ENCODE data around the gene GRIN1.

The GRIN1 gene

DNA sequence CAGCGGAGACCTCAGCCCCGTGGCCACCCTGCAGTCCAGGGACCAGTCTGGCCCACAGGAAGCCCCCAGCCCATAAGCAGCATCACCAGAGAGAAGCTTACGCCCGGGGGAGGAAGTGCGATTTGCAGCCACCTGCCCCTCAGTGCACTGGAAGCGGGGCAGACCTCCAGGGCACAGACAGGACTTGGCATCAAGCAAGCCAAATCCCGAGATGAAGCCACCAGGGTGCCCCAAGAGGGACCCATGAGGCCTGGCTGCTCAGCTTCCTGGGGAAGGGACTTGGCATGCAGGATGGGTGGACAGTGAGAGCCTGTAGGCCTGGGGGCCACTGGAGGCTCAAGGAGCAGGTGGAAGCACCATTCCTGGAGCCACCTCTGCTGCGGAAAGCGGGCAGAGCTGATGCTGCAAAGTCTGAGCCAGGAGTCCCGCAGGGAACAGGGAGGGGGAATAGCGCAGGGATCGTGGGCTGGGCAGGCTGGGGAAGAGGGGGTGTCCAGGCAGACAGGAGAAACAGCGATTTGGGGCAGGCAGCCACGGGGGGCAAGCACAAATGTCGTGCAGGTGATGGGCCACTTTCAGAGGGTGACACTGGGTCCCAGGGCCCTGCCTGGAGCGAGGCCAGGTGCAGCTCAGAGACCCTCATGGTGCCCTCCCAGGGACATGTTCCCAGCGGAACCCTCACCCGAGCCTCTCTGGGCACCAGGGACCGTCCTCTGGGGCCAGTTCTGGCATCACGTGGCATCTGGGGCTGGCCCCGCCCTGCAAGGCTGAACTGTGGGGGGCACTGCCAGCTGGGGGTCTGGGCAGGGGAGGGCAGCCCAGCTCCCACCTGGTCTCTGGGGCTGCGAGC, 27.7 kb downstream of the GRIN1 start:
- DNase-seq = no peak

DNA sequence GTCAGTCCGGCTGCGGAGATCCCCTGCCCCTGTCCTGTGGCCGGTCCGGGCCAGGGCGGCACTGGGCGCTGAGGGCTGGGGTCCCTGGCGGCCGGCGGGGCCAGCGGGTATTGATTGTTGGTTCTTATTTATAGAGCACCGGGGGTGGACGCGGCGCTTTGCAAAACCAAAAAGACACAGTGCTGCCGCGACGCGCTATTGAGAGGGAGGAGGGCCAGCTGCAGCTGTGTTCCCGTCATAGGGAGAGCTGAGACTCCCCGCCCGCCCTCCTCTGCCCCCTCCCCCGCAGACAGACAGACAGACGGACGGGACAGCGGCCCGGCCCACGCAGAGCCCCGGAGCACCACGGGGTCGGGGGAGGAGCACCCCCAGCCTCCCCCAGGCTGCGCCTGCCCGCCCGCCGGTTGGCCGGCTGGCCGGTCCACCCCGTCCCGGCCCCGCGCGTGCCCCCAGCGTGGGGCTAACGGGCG, 28.4 kb downstream of the GRIN1 start:
- no peak for DNase-seq

DNA sequence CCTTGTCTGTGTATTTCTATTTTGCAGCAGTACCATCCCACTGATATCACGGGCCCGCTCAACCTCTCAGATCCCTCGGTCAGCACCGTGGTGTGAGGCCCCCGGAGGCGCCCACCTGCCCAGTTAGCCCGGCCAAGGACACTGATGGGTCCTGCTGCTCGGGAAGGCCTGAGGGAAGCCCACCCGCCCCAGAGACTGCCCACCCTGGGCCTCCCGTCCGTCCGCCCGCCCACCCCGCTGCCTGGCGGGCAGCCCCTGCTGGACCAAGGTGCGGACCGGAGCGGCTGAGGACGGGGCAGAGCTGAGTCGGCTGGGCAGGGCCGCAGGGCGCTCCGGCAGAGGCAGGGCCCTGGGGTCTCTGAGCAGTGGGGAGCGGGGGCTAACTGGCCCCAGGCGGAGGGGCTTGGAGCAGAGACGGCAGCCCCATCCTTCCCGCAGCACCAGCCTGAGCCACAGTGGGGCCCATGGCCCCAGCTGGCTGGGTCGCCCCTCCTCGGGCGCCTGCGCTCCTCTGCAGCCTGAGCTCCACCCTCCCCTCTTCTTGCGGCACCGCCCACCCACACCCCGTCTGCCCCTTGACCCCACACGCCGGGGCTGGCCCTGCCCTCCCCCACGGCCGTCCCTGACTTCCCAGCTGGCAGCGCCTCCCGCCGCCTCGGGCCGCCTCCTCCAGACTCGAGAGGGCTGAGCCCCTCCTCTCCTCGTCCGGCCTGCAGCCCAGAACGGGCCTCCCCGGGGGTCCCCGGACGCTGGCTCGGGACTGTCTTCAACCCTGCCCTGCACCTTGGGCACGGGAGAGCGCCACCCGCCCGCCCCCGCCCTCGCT, 29.0 kb downstream of the GRIN1 start:
- DNase-seq = no peak

DNA sequence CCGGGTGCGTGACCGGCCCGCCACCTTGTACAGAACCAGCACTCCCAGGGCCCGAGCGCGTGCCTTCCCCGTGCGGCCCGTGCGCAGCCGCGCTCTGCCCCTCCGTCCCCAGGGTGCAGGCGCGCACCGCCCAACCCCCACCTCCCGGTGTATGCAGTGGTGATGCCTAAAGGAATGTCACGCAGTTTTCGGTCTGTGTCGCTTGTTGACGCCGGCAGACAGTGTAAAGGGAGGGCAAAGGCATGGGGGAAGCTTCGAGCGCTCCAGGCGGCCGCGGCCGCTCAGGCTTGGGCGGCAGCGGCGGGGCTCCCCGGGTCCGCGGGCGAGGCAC, 29.6 kb downstream of the GRIN1 start:
- no peak for DNase-seq

DNA sequence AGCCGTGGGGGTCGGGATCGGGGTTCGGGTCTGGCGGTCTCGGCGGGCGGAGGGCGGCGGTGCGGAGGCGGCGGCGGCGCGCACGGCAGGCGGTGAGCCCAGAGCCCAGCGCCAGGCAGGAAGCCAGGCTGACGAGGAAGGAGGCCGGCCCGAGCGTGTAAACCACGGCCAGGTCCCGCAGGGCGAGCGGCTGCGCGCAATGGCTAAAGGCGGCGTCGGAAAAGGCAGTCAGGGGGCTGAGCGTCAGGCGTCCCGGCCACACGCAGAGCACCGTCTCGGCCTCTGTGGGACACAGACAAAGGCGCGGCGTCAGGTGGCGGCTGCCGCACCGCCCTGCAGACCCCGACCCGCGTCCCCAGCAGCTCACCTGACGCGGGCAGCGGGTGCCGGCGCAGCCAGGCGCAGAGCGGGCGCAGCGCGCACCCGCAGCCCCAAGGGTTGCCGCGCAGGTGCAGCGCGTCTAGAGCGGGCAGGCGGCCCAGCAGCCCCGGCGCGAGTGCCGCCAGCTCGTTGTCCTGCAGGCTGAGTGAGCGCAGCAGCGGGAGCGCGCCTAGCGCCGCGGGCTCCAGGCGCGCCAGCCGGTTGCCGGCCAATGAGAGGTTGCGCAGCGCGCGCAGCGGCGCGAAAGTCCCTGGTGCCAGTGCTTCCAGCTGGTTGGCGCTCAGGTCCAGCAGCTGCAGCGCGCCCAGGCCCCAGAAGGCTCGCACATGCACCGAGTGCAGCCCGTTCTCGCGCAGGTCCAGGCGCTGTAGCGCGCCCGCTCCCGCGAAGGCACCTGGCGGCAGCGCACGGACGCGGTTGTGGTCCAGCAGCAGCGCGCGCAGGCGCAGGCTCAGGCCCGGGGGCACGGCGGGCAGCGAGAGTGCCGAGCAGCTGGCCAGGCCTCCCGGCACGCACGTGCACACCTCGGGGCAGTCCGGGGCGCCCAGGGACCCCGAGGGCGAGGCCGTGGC, 30.2 kb downstream of the GRIN1 start:
- peak; percentile 9 for DNase-seq

DNA sequence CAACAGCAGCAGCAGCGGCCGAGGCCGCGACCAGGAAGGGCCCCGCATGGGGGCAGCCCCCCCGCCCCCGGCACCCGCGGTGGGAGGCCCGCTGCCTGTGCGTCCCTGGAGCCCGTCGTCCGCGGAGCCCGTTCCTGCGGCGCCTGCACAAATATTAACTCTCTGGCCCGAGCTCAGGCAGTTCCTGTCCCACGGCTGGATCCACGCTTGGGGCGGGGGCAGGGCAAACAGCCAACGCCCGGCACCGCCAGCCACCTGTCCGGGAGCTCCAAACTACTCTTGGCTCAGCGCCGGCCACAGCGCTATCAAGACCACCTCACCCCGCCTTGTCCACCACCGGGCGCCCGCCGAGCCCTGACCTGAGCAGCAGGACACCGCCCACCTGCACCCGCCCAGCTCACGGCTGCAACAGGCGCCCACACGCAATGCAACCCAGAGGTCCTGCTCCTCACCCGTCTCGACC, 31.0 kb downstream of the GRIN1 start, which contains the start of gene LRRC26:
LRRC26 (minus strand) TSS at position 156 of the 463 bp plus-strand sequence; CDS start at position 48, 108 bp downstream.
- no peak for DNase-seq

DNA sequence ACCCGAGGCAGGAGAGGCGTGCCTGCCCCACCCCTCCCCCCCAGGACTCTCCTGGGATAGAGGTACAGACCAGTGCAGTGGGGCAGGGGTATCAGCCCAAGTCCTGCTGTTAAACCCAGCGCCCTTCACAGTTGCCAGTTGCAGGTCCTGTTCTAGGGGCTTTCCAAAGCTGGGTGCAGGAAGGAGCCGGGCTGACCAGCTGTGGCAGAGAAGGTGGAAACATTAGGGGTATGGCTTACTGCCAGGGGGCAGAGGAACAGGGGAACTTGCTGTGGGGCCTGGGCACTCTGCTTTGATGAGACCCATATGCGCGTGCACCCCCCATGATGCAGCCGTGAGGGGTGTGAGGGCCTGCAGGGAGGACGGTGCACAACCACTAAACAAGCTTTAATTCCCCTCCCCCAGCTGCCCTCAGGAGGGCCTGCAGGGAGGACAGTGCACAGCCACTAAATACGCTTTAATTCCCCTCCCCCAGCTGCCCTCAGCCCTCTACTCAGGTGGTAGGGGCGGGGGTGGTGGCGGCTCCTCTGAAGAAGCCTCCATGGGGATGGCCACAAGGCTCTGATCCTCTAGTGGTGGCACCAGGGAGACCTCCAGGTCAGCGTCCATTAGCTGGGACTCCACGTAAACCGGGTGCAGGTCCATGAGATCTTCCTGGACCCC, 31.7 kb downstream of the GRIN1 start:
- DNase-seq = no peak

DNA sequence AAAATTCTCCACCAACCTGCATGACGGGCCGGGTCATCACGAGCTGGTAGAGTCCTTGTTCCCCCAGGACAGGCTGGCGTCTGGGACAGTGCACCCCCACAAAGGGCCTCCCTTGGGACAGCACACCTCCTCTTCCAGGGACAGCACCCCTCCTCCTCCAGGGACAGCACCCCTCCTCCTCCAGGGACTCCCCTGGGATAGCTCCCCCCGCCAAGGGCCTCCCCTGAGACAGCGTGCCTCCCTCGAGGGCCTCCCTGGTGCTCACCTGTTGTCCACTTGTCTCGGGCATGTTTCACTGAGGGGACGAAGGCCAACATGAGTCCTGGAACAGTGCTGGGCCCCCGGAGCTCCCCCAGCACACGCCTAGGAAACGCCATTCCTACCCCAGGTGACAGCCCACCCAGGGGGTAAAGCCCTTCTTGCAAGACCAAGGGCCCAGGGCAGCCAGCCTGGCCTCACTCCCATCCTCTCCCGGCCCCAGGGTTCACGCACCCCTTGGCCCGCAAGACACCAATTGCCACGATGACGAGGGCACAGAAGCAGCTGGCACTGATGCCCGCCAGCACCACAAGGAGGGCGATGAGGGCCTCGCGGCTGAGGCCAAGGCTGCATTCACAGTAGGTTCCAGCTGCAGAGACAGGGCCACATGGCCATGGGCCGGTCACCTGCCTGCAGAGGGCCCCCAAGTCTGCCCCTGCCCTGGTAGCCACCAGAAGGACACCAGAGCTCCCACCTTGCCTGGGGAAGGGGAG, 32.4 kb downstream of the GRIN1 start:
- DNase-seq = no peak

DNA sequence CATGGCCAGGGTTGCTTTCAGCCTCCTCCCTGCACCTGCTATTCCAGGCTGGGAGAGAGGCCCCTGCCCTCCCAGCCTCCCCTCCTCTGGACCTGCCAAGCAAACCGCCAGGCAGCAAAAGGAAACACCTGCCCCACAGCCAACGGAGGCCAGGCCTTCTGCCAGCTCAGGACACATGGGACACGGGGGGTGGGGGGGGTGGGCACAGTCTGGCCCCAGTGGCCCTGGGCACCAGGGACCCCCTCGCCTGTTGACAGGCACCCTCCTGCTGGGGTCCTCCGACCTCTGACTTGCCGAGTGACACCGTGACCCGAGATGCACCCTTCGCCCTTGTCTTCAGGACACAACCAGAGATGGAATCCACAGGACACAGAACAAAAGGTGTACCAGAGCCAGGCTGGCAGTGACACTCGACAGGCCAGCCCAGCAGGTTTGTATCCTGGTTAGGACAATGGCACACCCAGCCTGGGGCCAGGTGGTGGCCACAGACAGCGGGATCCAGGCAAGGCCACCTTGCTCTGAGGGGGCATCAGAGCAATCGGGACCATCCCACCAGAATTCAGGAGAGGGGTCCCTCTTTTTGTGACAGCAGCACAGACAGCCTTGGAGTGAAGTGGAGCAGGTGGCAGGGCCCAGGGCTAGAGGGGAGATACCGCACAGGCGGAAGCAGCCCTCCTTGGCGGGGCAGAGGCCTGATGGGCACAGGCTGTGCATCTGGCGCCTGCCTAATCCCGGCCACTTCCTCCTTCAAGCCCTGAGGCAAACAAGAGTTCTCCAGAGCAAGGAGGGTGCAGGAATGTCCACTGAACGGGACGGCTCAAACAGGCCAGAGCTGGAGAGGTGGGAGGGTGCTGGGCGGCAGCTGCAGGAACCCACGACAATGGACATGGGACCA, 34.2 kb downstream of the GRIN1 start:
- no peak for DNase-seq

DNA sequence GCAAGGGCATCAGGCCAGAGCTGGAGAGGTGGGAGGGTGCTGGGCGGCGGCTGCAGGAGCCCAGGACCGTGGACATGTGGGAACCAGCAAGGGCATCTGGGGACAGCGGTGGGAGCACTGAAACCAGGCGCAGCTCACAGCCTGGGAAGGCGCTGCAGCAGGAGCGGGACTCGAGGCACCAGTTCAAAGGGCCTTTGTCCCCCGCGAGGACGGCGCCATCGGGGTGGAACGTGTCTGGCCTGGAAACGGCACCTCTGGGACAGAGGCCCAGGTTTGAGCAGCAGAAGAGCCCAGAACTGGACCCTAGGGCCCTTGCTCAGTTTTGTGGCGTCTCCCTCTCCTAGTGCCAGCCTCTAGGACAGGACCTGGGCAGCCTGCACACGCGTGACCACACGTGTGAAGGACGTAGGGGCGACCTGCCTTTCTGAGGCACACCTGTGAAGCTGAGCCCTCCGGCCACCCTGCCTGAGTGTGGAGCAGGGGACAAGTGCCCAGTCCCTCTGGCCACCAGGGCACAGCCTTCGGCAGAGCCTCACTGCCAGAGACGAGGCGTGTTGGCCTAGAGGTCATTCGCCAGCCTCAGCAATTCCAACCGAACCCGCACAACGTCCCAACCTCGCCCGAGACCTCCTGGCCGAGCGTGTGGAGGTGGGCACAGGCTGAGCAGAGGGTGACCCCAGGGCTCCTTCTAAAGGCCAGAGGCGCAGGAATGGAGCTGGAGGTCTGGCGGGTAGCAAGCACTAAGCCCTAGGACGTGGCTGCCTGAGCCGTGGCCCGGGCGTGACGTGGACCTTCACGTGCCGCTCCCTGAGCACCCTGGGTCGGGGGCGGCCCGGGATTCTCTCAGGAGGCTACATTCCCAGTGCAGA, 35.1 kb downstream of the GRIN1 start:
- no peak for DNase-seq

DNA sequence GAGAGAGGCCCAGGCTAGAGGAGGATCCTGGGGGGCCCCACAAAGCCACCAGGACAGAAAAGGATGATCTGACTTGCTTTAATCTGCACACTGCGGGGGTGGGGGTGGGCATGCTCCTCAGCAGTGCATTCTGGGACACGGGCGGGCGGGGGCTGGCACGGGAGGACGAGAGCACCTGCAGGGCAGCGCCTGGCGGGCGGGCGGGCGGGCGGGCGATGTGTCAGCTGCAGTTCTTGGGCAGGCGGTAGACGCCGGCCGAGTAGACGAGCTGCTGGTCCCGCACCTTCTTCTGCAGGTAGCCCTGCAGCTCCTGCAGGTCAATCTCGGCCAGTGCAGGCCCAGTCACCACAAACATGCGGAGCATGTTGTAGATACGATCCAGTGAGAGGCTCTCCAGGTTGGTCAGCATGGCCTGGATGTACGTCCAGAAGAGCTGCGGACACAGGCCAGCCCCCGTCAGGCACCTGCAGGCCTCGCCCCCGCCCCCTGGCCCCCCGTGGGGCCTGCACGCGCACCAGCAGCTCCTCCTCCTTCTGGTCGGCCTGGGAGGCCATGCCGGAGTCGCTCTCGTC, 35.9 kb downstream of the GRIN1 start:
- DNase-seq = no peak

DNA sequence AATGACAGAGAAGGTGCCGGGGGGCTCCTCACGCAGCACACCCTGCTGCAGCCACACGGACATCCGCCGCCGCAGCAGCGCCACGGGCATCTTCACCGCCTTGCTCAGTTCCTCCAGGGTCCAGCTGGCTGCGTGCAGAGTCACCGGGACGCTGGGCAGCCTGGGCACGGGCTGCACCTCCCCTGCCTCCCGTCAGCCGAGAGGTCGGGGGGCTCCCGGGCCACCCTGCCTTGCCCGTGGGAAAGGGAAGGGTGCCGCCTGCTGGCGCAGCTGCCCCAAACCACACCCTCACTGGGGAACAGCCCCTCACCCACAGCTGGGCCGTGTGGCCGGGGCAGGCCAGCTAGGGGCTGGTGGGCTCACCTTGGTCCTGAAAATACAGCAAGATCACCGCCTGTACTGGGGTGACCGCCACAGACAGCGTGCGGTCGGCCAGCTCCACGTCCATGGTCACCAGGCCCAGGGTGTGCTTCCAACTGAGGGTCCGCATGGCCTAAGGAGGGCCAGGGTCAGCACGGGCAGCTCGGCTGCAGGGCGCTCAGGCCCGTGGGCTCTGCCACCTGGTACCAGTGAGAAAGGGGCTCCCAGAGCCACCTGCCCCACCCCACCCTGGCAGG, 36.5 kb downstream of the GRIN1 start:
- DNase-seq = no peak

DNA sequence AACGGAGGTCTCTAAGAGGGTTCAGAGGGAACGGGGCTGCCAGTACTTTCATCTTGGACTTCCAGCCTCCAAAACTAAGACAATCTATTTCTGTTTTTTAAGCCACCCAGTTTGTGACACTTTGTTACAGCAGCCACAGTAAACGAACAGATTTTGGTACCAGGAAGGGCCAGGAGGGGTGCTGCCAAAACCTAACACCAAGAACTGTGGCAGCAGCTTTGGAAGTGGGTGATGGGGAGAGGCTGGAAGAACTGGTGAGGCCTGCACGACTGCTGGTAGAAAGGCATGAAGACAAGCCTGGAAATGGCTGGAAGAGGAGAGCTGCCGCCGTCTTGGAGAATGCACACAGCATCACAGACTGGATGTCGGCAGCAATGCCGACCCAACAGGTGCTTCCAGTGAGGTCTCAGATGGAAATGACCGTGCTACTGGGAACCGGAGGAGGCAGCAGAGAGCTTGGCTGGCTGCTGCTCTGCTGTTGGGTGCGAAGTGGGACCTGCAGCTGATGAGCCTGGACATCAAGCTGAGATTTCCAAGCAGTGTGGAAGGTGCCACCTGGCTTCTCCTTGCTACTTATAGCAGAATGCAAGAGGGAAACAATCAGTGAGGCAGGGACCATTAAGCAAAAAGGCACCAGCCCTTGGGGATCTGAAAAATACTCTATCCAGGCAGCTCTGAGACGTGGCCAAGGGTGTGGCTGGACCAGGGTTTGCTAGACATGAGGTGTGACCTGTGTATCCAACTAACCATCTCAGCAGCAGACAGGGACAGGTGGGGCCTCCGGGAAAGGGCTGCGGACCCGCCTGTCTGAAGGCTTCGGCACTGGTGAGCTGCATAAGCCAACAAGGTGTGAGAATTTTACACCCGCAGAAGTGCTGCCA, 37.6 kb downstream of the GRIN1 start:
- no peak for DNase-seq

DNA sequence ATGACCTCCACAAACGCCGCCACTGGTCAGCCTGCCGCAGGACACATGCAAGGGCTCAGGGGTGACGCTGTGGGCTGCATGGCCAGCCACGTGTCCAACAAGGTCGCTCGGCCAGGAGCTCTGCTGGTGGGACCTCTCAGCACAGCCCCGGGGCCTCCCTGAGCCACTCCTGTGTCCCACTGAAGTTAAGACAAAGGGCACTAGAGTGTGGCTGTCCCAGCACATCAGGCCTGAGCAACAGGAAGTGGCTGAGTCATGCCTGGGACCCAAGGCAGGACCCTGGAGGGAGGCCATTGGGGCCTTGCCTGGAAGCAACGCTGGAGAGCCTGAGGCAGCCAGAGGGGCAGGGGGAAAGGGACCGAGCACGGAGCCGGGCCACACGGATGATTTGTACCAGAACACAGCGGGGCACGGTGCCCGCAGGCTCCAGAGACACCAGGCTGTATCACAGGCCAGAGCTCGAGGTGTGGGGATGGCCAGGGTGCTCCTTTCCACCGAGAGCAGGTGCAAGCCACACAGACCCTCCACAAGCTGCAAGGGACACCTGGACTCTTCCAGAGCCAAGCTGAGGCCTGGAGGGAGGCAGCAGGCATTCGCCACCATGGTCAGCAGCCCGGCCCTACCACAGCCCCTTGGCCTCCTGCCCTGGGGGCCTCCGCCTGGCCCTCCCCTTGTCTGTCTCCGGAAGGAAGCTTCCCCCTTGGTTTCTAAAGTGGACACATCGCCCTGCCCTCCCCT, 39.4 kb downstream of the GRIN1 start:
- no peak for DNase-seq

DNA sequence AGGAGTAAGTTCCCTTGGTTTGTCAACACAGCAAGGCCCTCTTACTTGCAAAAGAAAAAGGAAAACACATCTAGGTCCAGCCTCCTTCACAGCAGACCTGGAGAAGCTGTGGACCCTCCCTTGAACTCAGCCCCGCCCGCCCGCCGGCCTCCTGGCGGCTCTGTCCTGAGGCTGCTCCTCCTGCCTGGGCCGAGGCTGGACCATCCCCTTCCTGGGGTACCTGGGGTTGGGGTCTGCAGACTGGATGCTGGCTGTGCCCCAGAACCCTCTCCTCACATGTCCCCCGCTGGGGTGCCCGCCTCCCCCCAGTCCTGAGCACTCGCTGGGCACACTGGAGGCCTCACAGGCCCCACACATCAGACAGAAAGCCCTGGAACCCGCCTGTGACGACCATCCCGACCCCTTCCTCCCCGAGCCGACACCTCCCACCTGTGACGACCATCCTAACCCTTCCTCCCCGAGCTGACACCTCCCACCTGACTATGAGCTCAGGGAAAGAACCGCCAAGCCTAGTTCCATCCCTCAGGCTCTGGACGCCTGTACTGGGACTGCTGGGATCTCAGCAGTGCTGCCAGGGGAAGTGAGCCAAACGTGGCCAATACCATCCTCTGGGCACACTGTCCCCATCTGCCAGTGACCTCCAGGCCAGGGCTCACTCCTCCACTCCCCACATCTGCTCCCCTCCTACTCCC, 40.1 kb downstream of the GRIN1 start:
- no peak for DNase-seq

DNA sequence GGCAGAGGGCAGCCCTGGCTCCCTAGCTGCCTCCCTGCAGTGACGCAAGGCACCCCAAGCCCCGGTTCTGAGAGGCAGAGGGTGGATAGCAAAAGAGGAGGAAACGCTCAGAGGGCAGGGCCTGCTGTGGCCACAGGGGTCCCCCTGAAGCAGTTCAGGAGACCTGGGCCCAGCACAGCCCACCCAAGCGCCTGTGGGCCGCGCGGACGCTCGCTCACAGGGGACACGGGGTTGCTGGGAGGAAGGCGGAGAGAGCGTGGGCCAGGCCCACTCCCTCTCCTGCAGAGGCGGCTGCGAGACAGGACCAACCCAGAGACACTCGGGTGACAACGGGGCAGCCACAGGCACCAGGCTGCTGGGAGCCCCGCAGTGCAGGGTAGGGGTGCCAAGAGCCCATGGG, 40.8 kb downstream of the GRIN1 start:
- DNase-seq = no peak
